BE2C (cell line): ENCODE results near the gene GRIA2.

Experiments
- DNase-seq: peaks from one replicate; pipeline ENCODE4 v3.0.0-alpha.2; 2020
- H3K27me3 ChIP-seq: fragments of 250-450 bp; sonication (Bioruptor Pico); 2 replicates; pipeline ENCODE4 v1.5.1; 2020; ENCODE audit warnings: mild to moderate bottlenecking
- H3K36me3 ChIP-seq: fragments of 250-450 bp; sonication (Bioruptor Pico); 2 replicates; pipeline ENCODE4 v1.5.1; 2020; ENCODE audit warnings: mild to moderate bottlenecking
- H3K4me1 ChIP-seq: fragments of 250-450 bp; sonication (Bioruptor Pico); 2 replicates; pipeline ENCODE4 v1.5.1; 2020
- H3K4me3 ChIP-seq: 2 replicates; pipeline ENCODE4 v1.5.1; 2011; ENCODE audit warnings: low read depth, low read length
- H3K9me3 ChIP-seq: fragments of 250-450 bp; sonication (Bioruptor Pico); 2 replicates; pipeline ENCODE4 v1.5.1; 2020
- TF ChIP-seq, protein P1 (sequence below): IDR thresholded peaks from 2 replicates; pipeline ENCODE4 v1.5.1; 2012; ENCODE audit warnings: mild to moderate bottlenecking, low read depth, low read length

Gene GRIA2

DNA sequence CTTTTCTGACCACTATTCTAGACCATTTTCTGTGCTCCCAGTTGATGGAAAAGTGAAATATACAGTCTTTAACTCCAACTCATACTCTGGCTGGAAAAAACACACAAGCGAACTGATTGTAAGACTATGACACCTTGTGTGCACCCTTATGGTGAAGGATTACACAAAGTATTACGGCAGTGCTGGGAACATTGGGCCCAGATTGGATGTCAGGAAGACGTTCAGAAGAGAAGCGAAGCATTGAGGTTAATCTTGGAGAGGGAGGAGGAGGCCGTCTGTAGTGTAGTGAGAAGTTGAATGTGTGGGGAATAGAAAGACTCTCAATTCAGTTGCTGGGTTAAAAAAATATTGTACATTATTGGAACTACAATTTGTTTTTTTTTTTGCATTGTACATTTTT lies 50.0 kb downstream of the GRIA2 start:
- Histone ChIP-seq H3K36me3 (no peaks in the 10 kb centered on the region), H3K4me3 (no peak overlapping the region), H3K9me3 (no peaks in the 10 kb centered on the region), H3K27me3 (no peaks in the 10 kb centered on the region), H3K4me1 (no peaks in the 10 kb centered on the region)
- DNase-seq, result no peak
- TF ChIP-seq, protein P1, sequence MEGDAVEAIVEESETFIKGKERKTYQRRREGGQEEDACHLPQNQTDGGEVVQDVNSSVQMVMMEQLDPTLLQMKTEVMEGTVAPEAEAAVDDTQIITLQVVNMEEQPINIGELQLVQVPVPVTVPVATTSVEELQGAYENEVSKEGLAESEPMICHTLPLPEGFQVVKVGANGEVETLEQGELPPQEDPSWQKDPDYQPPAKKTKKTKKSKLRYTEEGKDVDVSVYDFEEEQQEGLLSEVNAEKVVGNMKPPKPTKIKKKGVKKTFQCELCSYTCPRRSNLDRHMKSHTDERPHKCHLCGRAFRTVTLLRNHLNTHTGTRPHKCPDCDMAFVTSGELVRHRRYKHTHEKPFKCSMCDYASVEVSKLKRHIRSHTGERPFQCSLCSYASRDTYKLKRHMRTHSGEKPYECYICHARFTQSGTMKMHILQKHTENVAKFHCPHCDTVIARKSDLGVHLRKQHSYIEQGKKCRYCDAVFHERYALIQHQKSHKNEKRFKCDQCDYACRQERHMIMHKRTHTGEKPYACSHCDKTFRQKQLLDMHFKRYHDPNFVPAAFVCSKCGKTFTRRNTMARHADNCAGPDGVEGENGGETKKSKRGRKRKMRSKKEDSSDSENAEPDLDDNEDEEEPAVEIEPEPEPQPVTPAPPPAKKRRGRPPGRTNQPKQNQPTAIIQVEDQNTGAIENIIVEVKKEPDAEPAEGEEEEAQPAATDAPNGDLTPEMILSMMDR, result no peak

DNA sequence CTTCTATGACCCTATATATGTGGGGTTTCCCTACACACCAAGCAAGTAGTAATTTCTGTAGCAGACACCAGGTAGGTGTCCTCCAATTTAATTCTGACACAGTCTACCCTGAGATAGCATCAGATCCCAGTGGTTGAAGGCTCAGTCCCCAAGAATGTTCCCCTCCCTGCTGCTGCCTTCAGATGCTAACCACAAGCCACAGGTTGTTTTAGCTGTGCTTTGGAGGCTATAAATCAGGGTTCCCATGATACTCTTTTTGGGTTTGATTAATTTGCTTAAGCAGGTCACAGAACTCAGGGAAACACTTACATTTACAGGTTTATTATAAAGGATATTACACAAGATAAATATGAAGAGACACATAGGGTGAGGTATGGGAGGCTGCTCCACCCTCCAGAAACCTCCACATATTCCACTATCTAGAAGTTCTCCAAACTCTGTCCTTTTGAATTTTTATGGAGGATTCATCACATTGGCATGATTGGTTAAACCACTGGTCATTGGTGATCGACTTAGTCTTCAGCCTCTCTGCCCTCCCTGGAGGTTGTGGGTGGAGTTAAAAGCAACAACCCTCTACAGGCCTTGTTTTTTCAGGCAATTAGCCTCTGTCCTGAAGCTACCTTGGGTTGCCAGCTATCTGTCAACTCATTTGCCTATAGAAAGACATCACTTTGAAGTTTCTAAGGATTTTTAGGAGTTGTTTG lies 50.8 kb downstream of the GRIA2 start:
- TF ChIP-seq, protein P1, result no peak
- no peaks in the 10 kb centered on the region for H3K36me3 ChIP-seq
- H3K4me3 ChIP-seq, result no peak overlapping the region
- no peaks in the 10 kb centered on the region for H3K4me1 ChIP-seq
- DNase-seq, result no peak
- H3K9me3 ChIP-seq, result no peaks in the 10 kb centered on the region
- no peaks in the 10 kb centered on the region for H3K27me3 ChIP-seq

DNA sequence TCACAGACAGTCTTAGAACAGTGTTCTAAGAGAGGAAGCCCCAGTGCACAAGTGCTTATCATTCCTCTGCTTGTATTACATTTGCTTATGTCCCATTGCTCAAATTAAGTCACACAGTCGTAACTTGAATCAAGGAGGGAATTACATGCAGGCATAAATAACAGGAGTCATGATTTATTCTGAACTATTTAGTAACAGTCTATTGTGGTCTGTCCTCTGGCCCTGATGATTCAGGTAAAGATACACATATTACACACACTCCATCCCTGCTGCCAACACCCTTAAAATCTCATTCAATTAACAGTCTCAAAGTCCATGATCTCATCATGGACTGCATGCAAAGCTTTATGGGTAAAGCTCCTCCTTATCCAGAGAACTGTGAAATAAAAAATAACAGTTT lies 60.1 kb downstream of the GRIA2 start:
- H3K36me3 ChIP-seq, result no peaks in the 10 kb centered on the region
- no peaks in the 10 kb centered on the region for H3K4me1 ChIP-seq
- TF ChIP-seq, protein P1, result no peak
- DNase-seq, result no peak
- no peak overlapping the region for H3K4me3 ChIP-seq
- H3K27me3 ChIP-seq, result no peaks in the 10 kb centered on the region
- H3K9me3 ChIP-seq, result no peaks in the 10 kb centered on the region

DNA sequence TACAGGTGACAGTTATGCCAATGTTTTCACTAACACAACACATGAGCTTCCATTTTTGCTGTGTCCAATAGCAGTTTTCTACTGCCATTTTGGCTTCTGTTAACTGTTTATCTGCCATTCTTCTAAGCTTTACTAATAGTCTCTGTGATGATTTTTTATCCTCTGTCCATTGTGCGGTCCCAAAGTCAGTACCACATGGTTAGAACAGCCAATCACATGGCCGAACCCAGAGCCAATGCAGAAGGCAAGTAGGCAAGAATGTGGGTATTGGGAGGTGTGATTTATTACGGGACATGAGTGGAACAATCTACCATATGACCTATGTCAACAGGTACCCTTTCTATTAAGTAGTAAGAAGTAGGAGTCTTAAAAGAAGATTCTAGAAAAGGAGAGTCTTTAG lies 61.5 kb downstream of the GRIA2 start:
- no peaks in the 10 kb centered on the region for H3K36me3 ChIP-seq
- no peak for DNase-seq
- no peaks in the 10 kb centered on the region for H3K9me3 ChIP-seq
- no peak overlapping the region for H3K4me3 ChIP-seq
- no peaks in the 10 kb centered on the region for H3K27me3 ChIP-seq
- TF ChIP-seq, protein P1, result no peak
- H3K4me1 ChIP-seq, result no peaks in the 10 kb centered on the region

DNA sequence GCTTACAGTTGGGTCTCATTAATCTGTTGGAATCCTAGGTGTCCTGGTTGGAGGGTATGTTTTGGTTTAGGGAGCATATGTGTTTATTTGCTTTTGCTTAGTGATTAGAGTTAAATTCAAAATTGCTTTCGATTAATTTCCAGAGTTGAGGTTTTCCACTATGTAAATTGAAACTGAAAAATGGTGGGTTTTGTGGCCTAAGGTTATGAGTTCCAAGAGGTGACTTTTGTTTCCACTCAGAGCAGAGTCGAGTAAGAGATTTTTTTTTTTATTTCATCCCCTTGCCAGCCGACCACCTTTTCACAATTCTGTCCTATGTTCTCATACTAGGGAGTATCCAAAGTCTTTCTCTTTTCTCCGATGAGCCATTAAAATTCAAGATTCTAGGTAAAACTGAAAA lies 66.9 kb downstream of the GRIA2 start:
- TF ChIP-seq, protein P1, result no peak
- Histone ChIP-seq H3K9me3 (no peaks in the 10 kb centered on the region), H3K4me1 (no peaks in the 10 kb centered on the region), H3K36me3 (no peaks in the 10 kb centered on the region), H3K4me3 (no peak overlapping the region), H3K27me3 (no peaks in the 10 kb centered on the region)
- DNase-seq, result no peak

DNA sequence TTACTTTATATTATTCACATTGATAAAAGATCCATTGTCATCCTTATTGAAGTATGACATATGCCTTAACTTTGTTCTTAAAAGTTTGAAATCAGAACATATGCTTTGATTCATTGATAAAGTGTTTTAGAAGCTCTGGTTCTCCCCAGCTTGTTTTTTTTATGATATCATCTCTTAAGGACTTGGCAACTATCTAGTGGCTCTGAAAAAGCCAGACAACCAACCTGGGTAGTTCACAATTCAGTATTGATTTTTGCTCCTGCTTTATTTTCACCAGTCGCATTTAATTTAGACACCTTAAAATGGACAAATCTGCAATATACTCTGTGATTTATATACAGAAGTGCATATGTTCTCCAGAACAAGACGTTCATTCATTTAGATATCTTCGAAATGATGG lies 70.1 kb downstream of the GRIA2 start:
- no peak for DNase-seq
- Histone ChIP-seq H3K36me3 (no peaks in the 10 kb centered on the region), H3K4me3 (no peak overlapping the region), H3K9me3 (no peaks in the 10 kb centered on the region), H3K27me3 (no peaks in the 10 kb centered on the region), H3K4me1 (no peaks in the 10 kb centered on the region)
- TF ChIP-seq, protein P1, result no peak
